IMR-90 (cell line): ENCODE measurements around the gene NUAK1. TPM values are rescaled to one million over a fixed set of nuclear protein-coding genes. Genes with fewer than 3 reads are reported as not detected.

Experiments used
- ATAC-seq: fragments of 200-7000 bp; cut with Tn5 transposase; 2 replicates; pipeline ENCODE4 v1.9.1; 2020; ENCODE audit warnings: low read depth, mild to moderate bottlenecking, moderate library complexity
- BruUV-seq: library from RNA; stranded (reverse); fragments of 400-500 nt; replicated peaks from 2 replicates; lab custom pipeline; 2021; lab: Mats Ljungman, UMichigan
- CTCF ChIA-PET: fragments of 300-600 bp; formaldehyde crosslinking; extraction: SDS; loops from one replicate; lab custom pipeline; 2021; ENCODE audit warnings: antibody characterized with exemption; lab: Yijun Ruan, JAX
- POLR2A ChIA-PET: fragments of 300-600 bp; sonication (Branson Sonifier 250); formaldehyde crosslinking; loops from one replicate; lab custom pipeline; 2022; ENCODE audit warnings: antibody characterized with exemption; ENCODE audit not compliant: unreplicated experiment; lab: Charles Lee
- DNase-seq: peaks from one replicate; pipeline ENCODE4 v3.0.0; 2013
- H2AFZ ChIP-seq: replicated peaks from 2 replicates; pipeline ENCODE3; 2013; ENCODE audit warnings: low read length, mild to moderate bottlenecking; ENCODE audit not compliant: poor library complexity
- H2AK5ac ChIP-seq: 2 replicates; pipeline ENCODE4 v1.6.1; 2013; ENCODE audit warnings: low read depth, low read length, inconsistent platforms
- H2AK9ac ChIP-seq: replicated peaks from 2 replicates; pipeline ENCODE3; 2013; ENCODE audit warnings: mild to moderate bottlenecking, low read depth, low read length, moderate library complexity; ENCODE audit not compliant: poor library complexity
- H2BK120ac ChIP-seq: 2 replicates; pipeline ENCODE4 v1.6.1; 2013; ENCODE audit warnings: low read depth, low read length, inconsistent platforms
- H2BK15ac ChIP-seq: 3 replicates; pipeline ENCODE4 v1.6.1; 2013; ENCODE audit warnings: low read depth, low read length, inconsistent platforms
- H2BK20ac ChIP-seq: 2 replicates; pipeline ENCODE4 v1.6.1; 2013; ENCODE audit warnings: low read depth, mild to moderate bottlenecking, inconsistent platforms, low read length, moderate library complexity
- H2BK5ac ChIP-seq: 2 replicates; pipeline ENCODE4 v1.6.1; 2013; ENCODE audit warnings: mild to moderate bottlenecking, low read depth, low read length, inconsistent platforms; ENCODE audit not compliant: poor library complexity, severe bottlenecking
- H3K14ac ChIP-seq: replicated peaks from 2 replicates; pipeline ENCODE4 v1.6.1; 2013; ENCODE audit warnings: low read depth, low read length, inconsistent platforms
- H3K18ac ChIP-seq: 2 replicates; pipeline ENCODE4 v1.6.1; 2013; ENCODE audit warnings: low read depth, low read length, control low read depth
- H3K23ac ChIP-seq: 2 replicates; pipeline ENCODE4 v1.6.1; 2013; ENCODE audit warnings: low read depth, low read length, inconsistent platforms
- H3K27ac ChIP-seq: 2 replicates; pipeline ENCODE4 v1.5.1; 2013; ENCODE audit warnings: mild to moderate bottlenecking, control low read depth, low read length; ENCODE audit not compliant: insufficient read depth
- H3K27me3 ChIP-seq: 2 replicates; pipeline ENCODE4 v1.6.1; 2013; ENCODE audit warnings: low read length; ENCODE audit not compliant: control insufficient read depth, insufficient read depth
- H3K36me3 ChIP-seq: 2 replicates; pipeline ENCODE4 v1.6.1; 2013; ENCODE audit warnings: low read length, mixed read lengths; ENCODE audit not compliant: control insufficient read depth, insufficient read depth
- H3K4ac ChIP-seq: 2 replicates; pipeline ENCODE4 v1.6.1; 2013; ENCODE audit warnings: low read depth, low read length, inconsistent platforms
- H3K4me1 ChIP-seq: 2 replicates; pipeline ENCODE4 v1.6.1; 2013; ENCODE audit warnings: low read length, mixed read lengths; ENCODE audit not compliant: control insufficient read depth, insufficient read depth
- H3K4me2 ChIP-seq: 2 replicates; pipeline ENCODE4 v1.6.1; 2013; ENCODE audit warnings: low read depth, mild to moderate bottlenecking, control low read depth, low read length, moderate library complexity
- H3K4me3 ChIP-seq: 2 replicates; pipeline ENCODE4 v1.5.1; 2013; ENCODE audit warnings: low read depth, mild to moderate bottlenecking, control low read depth, low read length, moderate library complexity; ENCODE audit not compliant: insufficient read depth
- H3K56ac ChIP-seq: 2 replicates; pipeline ENCODE4 v1.6.1; 2013; ENCODE audit warnings: low read length, inconsistent platforms; ENCODE audit not compliant: insufficient read depth; ENCODE audit errors: extremely low read depth
- H3K79me1 ChIP-seq, 2 experiments: 2 replicates each; pipeline ENCODE4 v1.6.1; 2013; ENCODE audit warnings: low read length in 2 of 2, inconsistent platforms in 1 of 2, low read depth in 1 of 2
- H3K9ac ChIP-seq: 2 replicates; pipeline ENCODE4 v1.6.1; 2013; ENCODE audit warnings: low read depth, low read length, control low read depth
- H3K9me1 ChIP-seq: 2 replicates; pipeline ENCODE4 v1.6.1; 2013; ENCODE audit warnings: low read length, inconsistent platforms; ENCODE audit not compliant: insufficient read depth
- H3K9me3 ChIP-seq: 2 replicates; pipeline ENCODE4 v1.6.1; 2013; ENCODE audit warnings: low read length; ENCODE audit not compliant: control insufficient read depth, insufficient read depth
- H4K20me1 ChIP-seq: 2 replicates; pipeline ENCODE4 v1.6.1; 2013; ENCODE audit warnings: low read length, inconsistent platforms; ENCODE audit not compliant: insufficient read depth
- H4K5ac ChIP-seq: 2 replicates; pipeline ENCODE4 v1.6.1; 2013; ENCODE audit warnings: mild to moderate bottlenecking, low read depth, low read length, control low read depth
- H4K8ac ChIP-seq, 2 experiments: 2 replicates each; pipeline ENCODE4 v1.6.1; 2013; ENCODE audit warnings: low read depth in 2 of 2, low read length in 2 of 2, control low read depth in 1 of 2, inconsistent platforms in 1 of 2
- H4K91ac ChIP-seq: 2 replicates; pipeline ENCODE4 v1.6.1; 2013; ENCODE audit warnings: low read depth, low read length, inconsistent platforms; ENCODE audit not compliant: insufficient read depth
- BHLHE40 ChIP-seq: fragments of 150-350 bp; IDR thresholded peaks from 2 replicates; pipeline ENCODE4 v1.6.1; 2016; ENCODE audit warnings: mild to moderate bottlenecking, low read depth, low read length
- CEBPB ChIP-seq: IDR thresholded peaks from 2 replicates; pipeline ENCODE4 v1.6.1; 2012; ENCODE audit warnings: low read depth, low read length, improper control_type of control experiment
- CHD1 ChIP-seq: IDR thresholded peaks from 2 replicates; pipeline ENCODE4 v1.6.1; 2012; ENCODE audit warnings: low read depth, low read length, improper control_type of control experiment
- CTCF ChIP-seq: conservative IDR thresholded peaks from 2 replicates; pipeline ENCODE4 v1.5.1; 2012; ENCODE audit warnings: mild to moderate bottlenecking, low read depth, low read length, improper control_type of control experiment
- ELK1 ChIP-seq: fragments of 150-350 bp; IDR thresholded peaks from 2 replicates; pipeline ENCODE4 v1.6.1; 2016; ENCODE audit warnings: low read depth, mild to moderate bottlenecking, low read length, moderate library complexity, borderline replicate concordance
- FOS ChIP-seq: fragments of 150-350 bp; IDR thresholded peaks from 2 replicates; pipeline ENCODE4 v1.6.1; 2016; ENCODE audit warnings: low read depth, low read length
- MAFK ChIP-seq: IDR thresholded peaks from 2 replicates; pipeline ENCODE4 v1.6.1; 2012; ENCODE audit warnings: low read depth, low read length, improper control_type of control experiment
- MAZ ChIP-seq: IDR thresholded peaks from 2 replicates; pipeline ENCODE4 v1.6.1; 2012; ENCODE audit warnings: low read depth, mild to moderate bottlenecking, low read length, improper control_type of control experiment, moderate library complexity, borderline replicate concordance
- MXI1 ChIP-seq: IDR thresholded peaks from 2 replicates; pipeline ENCODE4 v1.6.1; 2012; ENCODE audit warnings: low read depth, mild to moderate bottlenecking, low read length, moderate library complexity, borderline replicate concordance
- NFE2L2 ChIP-seq: fragments of 150-350 bp; IDR thresholded peaks from 2 replicates; pipeline ENCODE4 v1.6.1; 2016; ENCODE audit warnings: low read depth, mild to moderate bottlenecking, low read length
- POLR2A ChIP-seq: IDR thresholded peaks from 2 replicates; pipeline ENCODE4 v1.6.1; 2012; ENCODE audit warnings: mild to moderate bottlenecking, low read depth, low read length
- RAD21 ChIP-seq: IDR thresholded peaks from 2 replicates; pipeline ENCODE4 v1.6.1; 2012; ENCODE audit warnings: low read length, improper control_type of control experiment
- RCOR1 ChIP-seq: IDR thresholded peaks from 2 replicates; pipeline ENCODE4 v1.6.1; 2012; ENCODE audit warnings: mild to moderate bottlenecking, low read length, improper control_type of control experiment; ENCODE audit not compliant: insufficient replicate concordance
- RFX5 ChIP-seq: IDR thresholded peaks from 2 replicates; pipeline ENCODE4 v1.8.0; 2012; ENCODE audit warnings: low read depth, mild to moderate bottlenecking, low read length, moderate library complexity
- SMC3 ChIP-seq: fragments of 150-350 bp; IDR thresholded peaks from 2 replicates; pipeline ENCODE4 v1.6.1; 2016; ENCODE audit warnings: low read depth, mild to moderate bottlenecking, antibody characterized with exemption, low read length, moderate library complexity
- USF2 ChIP-seq: fragments of 150-350 bp; IDR thresholded peaks from 2 replicates; pipeline ENCODE4 v1.6.1; 2017; ENCODE audit warnings: mild to moderate bottlenecking, antibody characterized with exemption, low read length, low read depth
- dilution Hi-C: fragments of 300-500 bp; cut with HindIII; formaldehyde crosslinking; loops from one replicate; pipeline ENCODE4 v1.14.3; 2018; ENCODE audit warnings: low sequenced_read_pairs; ENCODE audit not compliant: unreplicated experiment
- in situ Hi-C: fragments of 300-500 bp; cut with MboI; formaldehyde crosslinking; loops from 3 replicates; pipeline ENCODE4 v1.14.3; 2019; ENCODE audit warnings: low sequenced_read_pairs, inconsistent platforms, mixed read lengths
- intact Hi-C: fragments of 100-400 bp; cut with micrococcal nuclease; formaldehyde crosslinking; loops from 2 replicates; pipeline ENCODE4 v1.10.0; 2022
- polyA plus RNA-seq, 3 experiments: library from polyadenylated mRNA; depleted of rRNA; stranded (reverse); fragments of >200 nt; gene quantifications; 2 replicates each; pipeline ENCODE4 v1.2.3, GENCODE V29; 2012; ENCODE audit warnings: low replicate concordance in 1 of 3
- total RNA-seq: library from RNA; depleted of rRNA; stranded (reverse); fragments of >200 nt; gene quantifications from 2 replicates; pipeline ENCODE4 v1.2.3, GENCODE V29; 2012

NUAK1 gene
- total and polyA plus RNA-seq, 2 of the 4 experiments (the other 2 are of a cell fraction), result 4.8 to 8.8 TPM

GRCh38 chr12:106054049-106054448 lies 84.7 kb downstream of the NUAK1 start:
- ChIA-PET POLR2A (no interaction called here), CTCF (interaction anchor here (0.6 kb wide), 1 partner anchor 264 kb away, joined by 3 read pairs; no protein-coding TSS in a partner anchor)
- in situ Hi-C loops, result no loop called here
- Histone ChIP-seq H3K23ac (no peak overlapping the region), H3K9me1 (no peaks in the 10 kb centered on the region), H4K91ac (no peak overlapping the region), H3K27ac (no peak overlapping the region), H3K4ac (no peak overlapping the region), H3K56ac (no peak overlapping the region), H3K14ac (no peak overlapping the region), H3K79me1 (no peaks in the 10 kb centered on the region), H2BK15ac (no peak overlapping the region), H3K27me3 (no peaks in the 10 kb centered on the region), H3K9me3 (no peaks in the 10 kb centered on the region), H4K20me1 (no peaks in the 10 kb centered on the region), H4K5ac (no peak overlapping the region), H3K4me1 (peaks cover 5% of the 10 kb centered on the region; the same call in 1 of the 2 replicates), H3K36me3 (no peaks in the 10 kb centered on the region), H2AK9ac (no peak overlapping the region), H2AK5ac (no peak overlapping the region), H2BK5ac (no peak overlapping the region), H2BK20ac (no peak overlapping the region), H3K4me2 (no peak overlapping the region), H3K18ac (no peak overlapping the region), H4K8ac (no peak overlapping the region), H2AFZ (no peak overlapping the region), H3K9ac (no peak overlapping the region), H3K4me3 (no peak overlapping the region), H2BK120ac (no peak overlapping the region)
- dilution Hi-C loops, result no loop called here
- no TSS peak for BruUV-seq
- ATAC-seq (no peak), DNase-seq (no peak)
- intact Hi-C loops, result no loop called here
- TF ChIP-seq RFX5 (no peak), CTCF (no peak), MAFK (no peak), MAZ (no peak), CEBPB (no peak), ELK1 (no peak), FOS (no peak), USF2 (no peak), RAD21 (no peak), CHD1 (no peak), BHLHE40 (no peak), MXI1 (no peak), NFE2L2 (no peak), RCOR1 (no peak), SMC3 (no peak), POLR2A (no peak)
